ENCODE results near the gene MEGF9.

DNA sequence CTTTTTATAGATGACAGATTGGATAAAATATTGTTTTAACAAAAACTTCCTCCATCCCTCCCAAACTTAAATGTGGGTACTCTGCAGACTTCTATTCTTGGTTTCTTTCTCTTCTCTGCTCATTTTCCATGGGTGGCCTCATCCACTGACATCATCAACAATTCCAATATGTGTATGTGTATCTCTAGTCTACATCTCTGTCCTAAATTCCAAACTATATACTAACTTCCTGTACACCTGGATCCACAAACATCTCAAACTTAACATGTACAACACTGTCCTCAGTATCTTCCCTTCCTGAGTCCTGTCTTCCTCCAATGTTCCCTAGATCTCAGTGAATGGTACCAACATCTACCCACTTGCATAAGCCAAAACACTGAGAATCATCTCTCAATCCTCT lies 105.8 kb downstream of the MEGF9 start:
- TF ChIP-seq, protein P1, sequence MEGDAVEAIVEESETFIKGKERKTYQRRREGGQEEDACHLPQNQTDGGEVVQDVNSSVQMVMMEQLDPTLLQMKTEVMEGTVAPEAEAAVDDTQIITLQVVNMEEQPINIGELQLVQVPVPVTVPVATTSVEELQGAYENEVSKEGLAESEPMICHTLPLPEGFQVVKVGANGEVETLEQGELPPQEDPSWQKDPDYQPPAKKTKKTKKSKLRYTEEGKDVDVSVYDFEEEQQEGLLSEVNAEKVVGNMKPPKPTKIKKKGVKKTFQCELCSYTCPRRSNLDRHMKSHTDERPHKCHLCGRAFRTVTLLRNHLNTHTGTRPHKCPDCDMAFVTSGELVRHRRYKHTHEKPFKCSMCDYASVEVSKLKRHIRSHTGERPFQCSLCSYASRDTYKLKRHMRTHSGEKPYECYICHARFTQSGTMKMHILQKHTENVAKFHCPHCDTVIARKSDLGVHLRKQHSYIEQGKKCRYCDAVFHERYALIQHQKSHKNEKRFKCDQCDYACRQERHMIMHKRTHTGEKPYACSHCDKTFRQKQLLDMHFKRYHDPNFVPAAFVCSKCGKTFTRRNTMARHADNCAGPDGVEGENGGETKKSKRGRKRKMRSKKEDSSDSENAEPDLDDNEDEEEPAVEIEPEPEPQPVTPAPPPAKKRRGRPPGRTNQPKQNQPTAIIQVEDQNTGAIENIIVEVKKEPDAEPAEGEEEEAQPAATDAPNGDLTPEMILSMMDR (IDR thresholded peaks at IDR 0.05; ENCODE audit: low read depth, low read length) = no peak
- no peak for TF ChIP-seq EZH2phosphoT487 (IDR thresholded peaks at IDR 0.05; ENCODE audit: low read depth)
